HEK293 (cell line): ENCODE results near the gene PTGIR.

Source experiments
- CTCF ChIA-PET: fragments of 350-600 bp; formaldehyde crosslinking; extraction: SDS; loops from one replicate; lab custom pipeline; 2021; ENCODE audit warnings: antibody characterized with exemption; lab: Yijun Ruan, JAX
- POLR2A ChIA-PET: fragments of 300-600 bp; formaldehyde crosslinking; extraction: SDS; loops from one replicate; lab custom pipeline; 2020; ENCODE audit warnings: antibody characterized with exemption, inconsistent platforms; lab: Yijun Ruan, JAX
- H3K27ac ChIP-seq: fragments of 200-500 bp; sonication (Bioruptor generic); 2 replicates; pipeline ENCODE4 v1.5.1; 2014; ENCODE audit warnings: low read depth, low read length, control low read depth, inconsistent platforms; ENCODE audit errors: extremely low read depth
- H3K36me3 ChIP-seq, 2 experiments: fragments of 200-500 bp in 1 of 2; sonication (Bioruptor generic) in 1 of 2; 1 replicate in 1 of 2; 2 replicates in 1 of 2; pipeline ENCODE4 v1.5.1; 2014 to 2017; ENCODE audit warnings: inconsistent platforms in 2 of 2, low read length in 2 of 2; ENCODE audit not compliant: control insufficient read depth in 2 of 2, insufficient read depth in 1 of 2
- H3K4me1 ChIP-seq: fragments of 200-500 bp; sonication (Bioruptor generic); 2 replicates; pipeline ENCODE4 v1.5.1; 2014; ENCODE audit warnings: mild to moderate bottlenecking, low read length, inconsistent platforms; ENCODE audit not compliant: control insufficient read depth, insufficient read depth
- H3K4me3 ChIP-seq: 2 replicates; pipeline ENCODE4 v1.5.1; 2011; ENCODE audit warnings: low read depth, mild to moderate bottlenecking, control low read depth, low read length, moderate library complexity
- H3K9me3 ChIP-seq: fragments of 200-500 bp; sonication (Bioruptor generic); 2 replicates; pipeline ENCODE4 v1.5.1; 2014; ENCODE audit warnings: low read depth, low read length, inconsistent platforms; ENCODE audit not compliant: control insufficient read depth, insufficient read depth
- BCL6B ChIP-seq: fragments of 450-650 bp; formaldehyde crosslinking; IDR thresholded peaks from 2 replicates; pipeline ENCODE4 v1.5.1; 2017; ENCODE audit warnings: missing biosample characterization, missing genetic modification characterization
- EGR2 ChIP-seq: fragments of 450-650 bp; formaldehyde crosslinking; IDR thresholded peaks from 2 replicates; pipeline ENCODE4 v1.5.1; 2016; ENCODE audit warnings: low read depth, missing biosample characterization, missing genetic modification characterization
- KLF10 ChIP-seq: fragments of 450-650 bp; IDR thresholded peaks from 2 replicates; pipeline ENCODE4 v1.5.1; 2018; ENCODE audit warnings: missing biosample characterization, mild to moderate bottlenecking, missing genetic modification characterization
- KLF16 ChIP-seq: fragments of 450-650 bp; formaldehyde crosslinking; IDR thresholded peaks from 2 replicates; pipeline ENCODE4 v1.5.1; 2017; ENCODE audit warnings: missing biosample characterization, missing genetic modification characterization
- KLF7 ChIP-seq: fragments of 450-650 bp; formaldehyde crosslinking; IDR thresholded peaks from 2 replicates; pipeline ENCODE4 v1.5.1; 2016; ENCODE audit warnings: missing biosample characterization, missing genetic modification characterization, borderline replicate concordance
- KLF8 ChIP-seq: fragments of 450-650 bp; formaldehyde crosslinking; IDR thresholded peaks from 2 replicates; pipeline ENCODE4 v1.5.1; 2016; ENCODE audit warnings: missing biosample characterization, missing genetic modification characterization
- PATZ1 ChIP-seq: fragments of 450-650 bp; formaldehyde crosslinking; IDR thresholded peaks from 2 replicates; pipeline ENCODE4 v1.5.1; 2016; ENCODE audit warnings: missing biosample characterization, missing genetic modification characterization
- ZBTB10 ChIP-seq: fragments of 450-650 bp; formaldehyde crosslinking; IDR thresholded peaks from 2 replicates; pipeline ENCODE4 v1.5.1; 2016; ENCODE audit warnings: missing biosample characterization, missing genetic modification characterization
- ZBTB26 ChIP-seq: fragments of 450-650 bp; formaldehyde crosslinking; optimal IDR thresholded peaks from 2 replicates; pipeline ENCODE3; 2016; ENCODE audit warnings: missing biosample characterization, mild to moderate bottlenecking, missing genetic modification characterization
- ZFHX2 ChIP-seq: fragments of 450-650 bp; formaldehyde crosslinking; conservative IDR thresholded peaks from 2 replicates; pipeline ENCODE4 v1.5.1; 2016; ENCODE audit warnings: missing biosample characterization, missing genetic modification characterization
- ZIC2 ChIP-seq: fragments of 450-650 bp; formaldehyde crosslinking; IDR thresholded peaks from 2 replicates; pipeline ENCODE4 v1.5.1; 2016; ENCODE audit warnings: missing biosample characterization, missing genetic modification characterization
- ZNF132 ChIP-seq: fragments of 450-650 bp; formaldehyde crosslinking; IDR thresholded peaks from 2 replicates; pipeline ENCODE4 v1.5.1; 2017; ENCODE audit warnings: missing biosample characterization, missing genetic modification characterization, borderline replicate concordance
- ZNF169 ChIP-seq: fragments of 450-650 bp; formaldehyde crosslinking; IDR thresholded peaks from 2 replicates; pipeline ENCODE4 v1.5.1; 2016; ENCODE audit warnings: missing biosample characterization, missing genetic modification characterization
- ZNF223 ChIP-seq: fragments of 450-650 bp; formaldehyde crosslinking; IDR thresholded peaks from 2 replicates; pipeline ENCODE4 v1.5.1; 2016; ENCODE audit warnings: missing biosample characterization, missing genetic modification characterization
- ZNF324 ChIP-seq: fragments of 450-650 bp; formaldehyde crosslinking; IDR thresholded peaks from 2 replicates; pipeline ENCODE4 v1.5.1; 2016; ENCODE audit warnings: missing biosample characterization, missing genetic modification characterization
- ZNF335 ChIP-seq: fragments of 450-650 bp; formaldehyde crosslinking; conservative IDR thresholded peaks from 2 replicates; pipeline ENCODE4 v1.5.1; 2016; ENCODE audit warnings: missing biosample characterization, missing genetic modification characterization
- ZNF354C ChIP-seq: fragments of 450-650 bp; formaldehyde crosslinking; IDR thresholded peaks from 2 replicates; pipeline ENCODE4 v1.5.1; 2016; ENCODE audit warnings: missing biosample characterization, missing genetic modification characterization, low read depth, borderline replicate concordance
- ZNF362 ChIP-seq: fragments of 450-650 bp; formaldehyde crosslinking; IDR thresholded peaks from 2 replicates; pipeline ENCODE4 v1.5.1; 2016; ENCODE audit warnings: missing biosample characterization, missing genetic modification characterization
- ZNF416 ChIP-seq: fragments of 450-650 bp; formaldehyde crosslinking; IDR thresholded peaks from 2 replicates; pipeline ENCODE4 v1.5.1; 2016; ENCODE audit warnings: missing biosample characterization, missing genetic modification characterization
- ZNF544 ChIP-seq: fragments of 450-650 bp; formaldehyde crosslinking; IDR thresholded peaks from 2 replicates; pipeline ENCODE4 v1.5.0; 2017; ENCODE audit warnings: missing biosample characterization, missing genetic modification characterization
- ZNF555 ChIP-seq: fragments of 450-650 bp; formaldehyde crosslinking; conservative IDR thresholded peaks from 2 replicates; pipeline ENCODE4 v1.5.1; 2017; ENCODE audit warnings: missing biosample characterization, mild to moderate bottlenecking, missing genetic modification characterization, inconsistent platforms
- ZNF704 ChIP-seq: fragments of 450-650 bp; formaldehyde crosslinking; IDR thresholded peaks from 2 replicates; pipeline ENCODE4 v1.5.1; 2016; ENCODE audit warnings: missing biosample characterization, missing genetic modification characterization
- ZNF791 ChIP-seq: fragments of 450-650 bp; formaldehyde crosslinking; IDR thresholded peaks from 2 replicates; pipeline ENCODE4 v1.5.1; 2016; ENCODE audit warnings: missing biosample characterization, missing genetic modification characterization
- ZXDB ChIP-seq: fragments of 450-650 bp; formaldehyde crosslinking; IDR thresholded peaks from 2 replicates; pipeline ENCODE4 v1.5.1; 2016; ENCODE audit warnings: missing biosample characterization, missing genetic modification characterization

PTGIR gene

GRCh38 chr19:46602392-46603194 is 22.3 kb downstream of the PTGIR start (continued):
- no peak for TF ChIP-seq ZBTB10 (tag by site-specific recombination)
- TF ChIP-seq ZXDB (tag by site-specific recombination), result no peak
- TF ChIP-seq KLF8 (tag by site-specific recombination), result 0 out of 2 replicates have a peak, but pooled peaks have one; percentile 1
- peak; percentile 71; the same call in 1 of the 2 replicates for TF ChIP-seq EGR2 (tag by site-specific recombination)
- peak; percentile 4; the same call in 1 of the 2 replicates for TF ChIP-seq ZNF335
- no peak for TF ChIP-seq ZNF791 (tag by site-specific recombination)
- no peak for TF ChIP-seq ZNF362 (tag by site-specific recombination)
- no peak for TF ChIP-seq ZNF354C (tag by site-specific recombination)
- TF ChIP-seq ZIC2 (tag by site-specific recombination), result no peak
- TF ChIP-seq ZNF223, result no peak
- no peak for TF ChIP-seq BCL6B (tag by site-specific recombination)
- TF ChIP-seq ZNF169, result no peak
- peak; percentile 77 for TF ChIP-seq ZFHX2 (tag by site-specific recombination)
- TF ChIP-seq ZNF132, result no peak
- no peak for TF ChIP-seq KLF10 (tag by site-specific recombination)
- TF ChIP-seq KLF16 (tag by site-specific recombination), result no peak

GRCh38 chr19:46601318-46602224 is 23.3 kb downstream of the PTGIR start, which contains the start of gene CALM3:
Gene CALM3 (plus strand): TSS chr19:46601330. CDS start chr19:46601435, 105 bp downstream.
- H3K36me3 ChIP-seq, result peaks cover 8 to 33% of the 10 kb centered on the region in 2 experiments
- ChIA-PET CTCF (interaction anchor here (0.6 to 4.7 kb wide), 13 partner anchors 10 to 127 kb away, joined by 3 to 41 read pairs (median 5); partner anchors contain the start of gene DACT3), POLR2A (interaction anchor here (0.5 to 3.3 kb wide), 29 partner anchors 9 to 738 kb away, joined by 3 to 39 read pairs (median 5); partner anchors contain the start of genes DACT3, FKRP, SLC1A5 and SYMPK)
- H3K4me1 ChIP-seq, result peaks cover 8% of the 10 kb centered on the region
- H3K4me3 ChIP-seq, result peak within 1 kb of the TSS; percentile 94
- H3K27ac ChIP-seq, result peak within 1 kb of the TSS; percentile 99
- H3K9me3 ChIP-seq, result no peaks in the 10 kb centered on the region
- TF ChIP-seq ZBTB26 (no peak), ZNF544 (tag by site-specific recombination) (no peak), ZNF324 (tag by site-specific recombination) (no peak), KLF7 (tag by site-specific recombination) (no peak), ZNF416 (tag by site-specific recombination) (no peak), ZNF704 (tag by site-specific recombination) (no peak), PATZ1 (tag by site-specific recombination) (peak; percentile 11; the same call in 1 of the 2 replicates), ZNF555 (tag by site-specific recombination) (no peak)
